ENCODE data around the gene NAT9. TPM values are rescaled to one million over a fixed set of nuclear protein-coding genes. Genes with fewer than 3 reads are reported as not detected.

NAT9 gene
- total and polyA plus RNA-seq, 2 of the 4 experiments (the other 2 are of a cell fraction) = 48.9 to 62.0 TPM

GRCh38 chr17:74773414-74773813, 2.7 kb downstream of the NAT9 start:
- Histone ChIP-seq H3K36me3 (ENCODE audit: control insufficient read depth, insufficient read depth, low read length) (peaks cover 35% of the 10 kb centered on the region), H2BK120ac (ENCODE audit: low read depth, low read length) (no peak overlapping the region), H3K27me3 (ENCODE audit: control insufficient read depth, insufficient read depth, low read length) (no peaks in the 10 kb centered on the region), H3K56ac (ENCODE audit: extremely low read depth, insufficient read depth, low read length) (no peak overlapping the region), H3K4ac (ENCODE audit: low read depth, low read length) (peak overlapping the region; percentile 11), H2BK20ac (ENCODE audit: low read depth, low read length) (no peak overlapping the region), H3K4me2 (ENCODE audit: low read depth, low read length) (no peak overlapping the region), H3K18ac (ENCODE audit: low read depth, low read length) (no peak overlapping the region), H3K79me1 (ENCODE audit: low read depth in 1 of 2, low read length in 2 of 2) (peaks cover 34 to 46% of the 10 kb centered on the region in 2 experiments), H4K91ac (ENCODE audit: insufficient read depth, low read depth, low read length) (no peak overlapping the region), H2BK15ac (ENCODE audit: low read depth, low read length) (no peak overlapping the region), H3K14ac (replicated peaks; ENCODE audit: low read depth, low read length) (no peak overlapping the region), H2AFZ (replicated peaks; ENCODE audit: low read length, poor library complexity) (peak overlapping the region; percentile 9), H3K9ac (ENCODE audit: low read depth, low read length) (no peak overlapping the region), H3K23ac (ENCODE audit: low read depth, low read length) (no peak overlapping the region), H2BK5ac (ENCODE audit: low read depth, low read length, poor library complexity, severe bottlenecking) (no peak overlapping the region), H3K27ac (ENCODE audit: insufficient read depth, low read length) (no peak overlapping the region), H3K9me1 (ENCODE audit: insufficient read depth, low read length) (no peaks in the 10 kb centered on the region), H2AK9ac (replicated peaks; ENCODE audit: low read depth, low read length, poor library complexity) (no peak overlapping the region), H4K20me1 (ENCODE audit: insufficient read depth, low read length) (peaks cover 10% of the 10 kb centered on the region), H4K8ac (ENCODE audit: low read depth in 2 of 2, low read length in 2 of 2) (no peak overlapping the region), H3K9me3 (ENCODE audit: control insufficient read depth, insufficient read depth, low read length) (no peaks in the 10 kb centered on the region), H2AK5ac (ENCODE audit: low read depth, low read length) (peak overlapping the region; percentile 62; the same call in 1 of the 2 replicates), H3K4me3 (ENCODE audit: insufficient read depth, low read depth, low read length) (no peak overlapping the region), H4K5ac (ENCODE audit: low read depth, low read length) (no peak overlapping the region), H3K4me1 (ENCODE audit: control insufficient read depth, insufficient read depth, low read length) (peaks cover 9% of the 10 kb centered on the region)
- TF ChIP-seq USF2 (IDR thresholded peaks at IDR 0.05; ENCODE audit: low read depth, low read length) (no peak), MAFK (IDR thresholded peaks at IDR 0.05; ENCODE audit: low read depth, low read length) (no peak), FOS (IDR thresholded peaks at IDR 0.05; ENCODE audit: low read depth, low read length) (no peak), CEBPB (IDR thresholded peaks at IDR 0.05; ENCODE audit: low read depth, low read length) (no peak), RFX5 (IDR thresholded peaks at IDR 0.05; ENCODE audit: low read depth, low read length) (no peak), RCOR1 (IDR thresholded peaks at IDR 0.05; ENCODE audit: insufficient replicate concordance, low read length) (no peak), CTCF (conservative IDR thresholded peaks at IDR 0.05; ENCODE audit: low read depth, low read length) (no peak), ELK1 (IDR thresholded peaks at IDR 0.05; ENCODE audit: borderline replicate concordance, low read depth, low read length) (no peak), BHLHE40 (IDR thresholded peaks at IDR 0.05; ENCODE audit: low read depth, low read length) (no peak), POLR2A (IDR thresholded peaks at IDR 0.05; ENCODE audit: low read depth, low read length) (no peak), MAZ (IDR thresholded peaks at IDR 0.05; ENCODE audit: borderline replicate concordance, low read depth, low read length) (no peak), MXI1 (IDR thresholded peaks at IDR 0.05; ENCODE audit: borderline replicate concordance, low read depth, low read length) (no peak), RAD21 (IDR thresholded peaks at IDR 0.05; ENCODE audit: low read length) (no peak)
- ChIA-PET POLR2A (ENCODE audit: unreplicated experiment) (no interaction called here), CTCF (interaction anchor here (1.4 kb wide), 1 partner anchor 19 kb away, joined by 3 read pairs; no protein-coding TSS in a partner anchor)
- in situ Hi-C loops (cut with MboI; ENCODE audit: low sequenced_read_pairs) (no loop called here), dilution Hi-C loops (cut with HindIII; ENCODE audit: low sequenced_read_pairs, unreplicated experiment) (no loop called here), intact Hi-C loops (cut with micrococcal nuclease) (no loop called here)
- DNase-seq (no peak), ATAC-seq (ENCODE audit: low read depth) (no peak)
- WGBS, 2 experiments (ENCODE audit: extremely low coverage in 2 of 2, insufficient read length in 1 of 2) = 88% methylated on average over 1 of the region's 6 CpGs; no CpG with 5 or more reads in 1 of the 2 experiments
- no TSS peak for BruUV-seq (replicated peaks)

Data from IMR-90 (cell line).